Subcutaneous abdominal adipose tissue (tissue), 5 donors: Measurements from ENCODE around the gene GNG4.
"Not testable (repeated sequence)": the region's sequence is repeated elsewhere in the genome, so short reads cannot be mapped to it uniquely, and the experiment has no call there.

ENCODE experiments used
- H3K27ac ChIP-seq: one replicate; pipeline ENCODE4 v1.7.0; 2013; ENCODE audit warnings: low read depth, mild to moderate bottlenecking, inconsistent platforms, low read length, moderate library complexity
- H3K27me3 ChIP-seq, 5 donors: one replicate each; pipeline ENCODE4 v1.7.0; 2013; ENCODE audit warnings: low read length in 5 of 5, inconsistent platforms in 1 of 5; ENCODE audit not compliant: control insufficient read depth in 5 of 5, insufficient read depth in 4 of 5
- H3K36me3 ChIP-seq, 5 donors: one replicate each; pipeline ENCODE4 v1.7.0; 2013; ENCODE audit warnings: low read length in 5 of 5; ENCODE audit not compliant: control insufficient read depth in 5 of 5, insufficient read depth in 5 of 5
- H3K4me1 ChIP-seq, 5 donors: one replicate each; pipeline ENCODE4 v1.7.0; 2013; ENCODE audit warnings: low read length in 5 of 5, mild to moderate bottlenecking in 3 of 5, moderate library complexity in 1 of 5; ENCODE audit not compliant: control insufficient read depth in 5 of 5, insufficient read depth in 5 of 5
- H3K4me3 ChIP-seq, 5 donors: one replicate each; pipeline ENCODE4 v1.7.0; 2013; ENCODE audit warnings: low read length in 5 of 5, low read depth in 1 of 5
- H3K9ac ChIP-seq, 5 donors: one replicate each; pipeline ENCODE4 v1.7.0; 2013; ENCODE audit warnings: low read length in 5 of 5, mild to moderate bottlenecking in 4 of 5, moderate library complexity in 3 of 5
- H3K9me3 ChIP-seq, 5 donors: one replicate each; pipeline ENCODE4 v1.7.0; 2013; ENCODE audit warnings: low read length in 5 of 5; ENCODE audit not compliant: control insufficient read depth in 5 of 5
- donor health status: healthy.
- donor health status: healthy.
- donor health status: healthy.
- donor health status: healthy.
- donor health status: healthy.

Gene GNG4

GRCh38 chr1:235642011-235642942 lies 7.3 kb downstream of the GNG4 start:
- H3K9me3 ChIP-seq: no peaks in the 10 kb centered on the region
- peak overlapping the region in 2 of 5 donors; percentile 10 to 34 for H3K4me3 ChIP-seq
- no peaks in the 10 kb centered on the region for H3K36me3 ChIP-seq
- no peak overlapping the region for H3K27ac ChIP-seq
- peaks cover 0 to 4% (median 0%) of the 10 kb centered on the region in 5 donors for H3K4me1 ChIP-seq
- H3K9ac ChIP-seq: no peak overlapping the region
- peaks cover 0 to 40% (median 14%) of the 10 kb centered on the region in 5 donors for H3K27me3 ChIP-seq

- Histone ChIP-seq H3K9ac (no peak overlapping the region), H3K9me3 (no peaks in the 10 kb centered on the region), H3K4me3 (no peak overlapping the region), H3K27ac (no peak overlapping the region), H3K36me3 (no peaks in the 10 kb centered on the region), H3K27me3 (peaks cover 0 to 31% (median 6%) of the 10 kb centered on the region in 5 donors), H3K4me1 (peaks cover 0 to 4% (median 0%) of the 10 kb centered on the region in 5 donors)
Measured at GRCh38 chr1:235640580-235640979, 9.0 kb downstream of the GNG4 start.

- peaks cover 0 to 26% (median 4%) of the 10 kb centered on the region in 5 donors for H3K27me3 ChIP-seq
- no peak overlapping the region for H3K27ac ChIP-seq
Measured at GRCh38 chr1:235639226-235640205, 10.1 kb downstream of the GNG4 start.

GRCh38 chr1:235638612-235639011 lies 11.0 kb downstream of the GNG4 start:
- not testable (repeated sequence) for H3K4me3 ChIP-seq, H3K4me1 ChIP-seq, H3K9me3 ChIP-seq, H3K36me3 ChIP-seq, H3K27ac ChIP-seq, H3K9ac ChIP-seq
- peaks cover 0 to 19% (median 4%) of the 10 kb centered on the region in 5 donors for H3K27me3 ChIP-seq

More at GRCh38 chr1:235639226-235640205, 10.1 kb downstream of the GNG4 start:
- H3K9ac ChIP-seq: no peak overlapping the region
- no peaks in the 10 kb centered on the region for H3K9me3 ChIP-seq
- H3K36me3 ChIP-seq: no peaks in the 10 kb centered on the region
- H3K4me3 ChIP-seq: no peak overlapping the region
- H3K4me1 ChIP-seq: peaks cover 0 to 4% (median 0%) of the 10 kb centered on the region in 5 donors

GRCh38 chr1:235637756-235638534 lies 11.6 kb downstream of the GNG4 start:
- no peaks in the 10 kb centered on the region for H3K36me3 ChIP-seq
- no peaks in the 10 kb centered on the region for H3K9me3 ChIP-seq
- H3K4me3 ChIP-seq: no peak overlapping the region
- no peak overlapping the region for H3K9ac ChIP-seq
- peaks cover 0 to 12% (median 4%) of the 10 kb centered on the region in 5 donors for H3K27me3 ChIP-seq
- H3K4me1 ChIP-seq: peaks cover 0 to 7% (median 2%) of the 10 kb centered on the region in 5 donors
- no peak overlapping the region for H3K27ac ChIP-seq

GRCh38 chr1:235635938-235636662 lies 13.5 kb downstream of the GNG4 start:
- Histone ChIP-seq H3K27me3 (no peaks in the 10 kb centered on the region), H3K4me3 (no peak overlapping the region), H3K4me1 (peaks cover 0 to 10% (median 6%) of the 10 kb centered on the region in 5 donors), H3K9me3 (no peaks in the 10 kb centered on the region), H3K36me3 (no peaks in the 10 kb centered on the region), H3K9ac (no peak overlapping the region), H3K27ac (no peak overlapping the region)

GRCh38 chr1:235632506-235633401 lies 16.8 kb downstream of the GNG4 start:
- Histone ChIP-seq H3K4me3 (peak overlapping the region; percentile 42 to 61 (median 51)), H3K36me3 (no peaks in the 10 kb centered on the region), H3K27me3 (no peaks in the 10 kb centered on the region), H3K9ac (peak overlapping the region in 1 of 5 donors; percentile 14), H3K4me1 (peaks cover 0 to 10% (median 6%) of the 10 kb centered on the region in 5 donors), H3K9me3 (no peaks in the 10 kb centered on the region), H3K27ac (no peak overlapping the region)

GRCh38 chr1:235631816-235632215 lies 17.8 kb downstream of the GNG4 start:
- Histone ChIP-seq H3K9me3 (no peaks in the 10 kb centered on the region), H3K9ac (no peak overlapping the region), H3K4me3 (no peak overlapping the region), H3K36me3 (no peaks in the 10 kb centered on the region), H3K27ac (no peak overlapping the region), H3K27me3 (no peaks in the 10 kb centered on the region), H3K4me1 (peaks cover 0 to 10% (median 6%) of the 10 kb centered on the region in 5 donors)
